ENCODE measurements around the gene SCN5A.

SCN5A gene

GRCh38 chr3:38563070-38563885 lies 86.2 kb downstream of the SCN5A start:
- no peaks in the 10 kb centered on the region for H3K27me3 ChIP-seq (replicated peaks in 2 of 5; ENCODE audit: control insufficient read depth in 4 of 5, insufficient read depth in 5 of 5, low read length in 4 of 5)
- no peaks in the 10 kb centered on the region for H3K9me3 ChIP-seq (ENCODE audit: control extremely low read depth in 1 of 5, control insufficient read depth in 4 of 5, insufficient read depth in 2 of 5, low read depth in 1 of 5, low read length in 4 of 5)
- no peak overlapping the region for H3K4me3 ChIP-seq (ENCODE audit: control insufficient read depth in 1 of 7, extremely low read depth in 1 of 7, insufficient read depth in 4 of 7, low read depth in 2 of 7, low read length in 6 of 7)
- DNase-seq: no peak
- WGBS (ENCODE audit: insufficient coverage): 93% methylated on average over 14 of the region's 15 CpGs
- no peaks in the 10 kb centered on the region for H3K4me1 ChIP-seq (ENCODE audit: control extremely low read depth in 1 of 4, control insufficient read depth in 4 of 4, insufficient read depth in 4 of 4, low read length in 3 of 4)
- H3K27ac ChIP-seq (ENCODE audit: insufficient read depth in 1 of 2, low read depth in 1 of 2, low read length in 2 of 2, poor library complexity in 1 of 2, severe bottlenecking in 2 of 2): no peak overlapping the region
- POLR2A ChIA-PET: no interaction called here
- CTCF ChIA-PET: no interaction called here
- H3K36me3 ChIP-seq (ENCODE audit: control insufficient read depth in 4 of 4, insufficient read depth in 4 of 4, low read length in 3 of 4): no peaks in the 10 kb centered on the region

- Histone ChIP-seq H3K4me3 (ENCODE audit: control insufficient read depth in 1 of 7, extremely low read depth in 1 of 7, insufficient read depth in 4 of 7, low read depth in 2 of 7, low read length in 6 of 7) (no peak overlapping the region), H3K9me3 (ENCODE audit: control extremely low read depth in 1 of 5, control insufficient read depth in 4 of 5, insufficient read depth in 2 of 5, low read depth in 1 of 5, low read length in 4 of 5) (no peaks in the 10 kb centered on the region), H3K36me3 (ENCODE audit: control insufficient read depth in 4 of 4, insufficient read depth in 4 of 4, low read length in 3 of 4) (no peaks in the 10 kb centered on the region), H3K27ac (ENCODE audit: insufficient read depth in 1 of 2, low read depth in 1 of 2, low read length in 2 of 2, poor library complexity in 1 of 2, severe bottlenecking in 2 of 2) (no peak overlapping the region), H3K4me1 (ENCODE audit: control extremely low read depth in 1 of 4, control insufficient read depth in 4 of 4, insufficient read depth in 4 of 4, low read length in 3 of 4) (no peaks in the 10 kb centered on the region), H3K27me3 (replicated peaks in 2 of 5; ENCODE audit: control insufficient read depth in 4 of 5, insufficient read depth in 5 of 5, low read length in 4 of 5) (no peaks in the 10 kb centered on the region)
- WGBS (ENCODE audit: insufficient coverage): 100% methylated on average over 7 of the region's 7 CpGs
- CTCF ChIA-PET: no interaction called here
- DNase-seq: no peak
- POLR2A ChIA-PET: no interaction called here
Observed at GRCh38 chr3:38562467-38562925, 87.0 kb downstream of the SCN5A start.

- Histone ChIP-seq H3K27ac (ENCODE audit: insufficient read depth in 1 of 2, low read depth in 1 of 2, low read length in 2 of 2, poor library complexity in 1 of 2, severe bottlenecking in 2 of 2) (no peak overlapping the region), H3K9me3 (ENCODE audit: control extremely low read depth in 1 of 5, control insufficient read depth in 4 of 5, insufficient read depth in 2 of 5, low read depth in 1 of 5, low read length in 4 of 5) (no peaks in the 10 kb centered on the region), H3K4me3 (ENCODE audit: control insufficient read depth in 1 of 7, extremely low read depth in 1 of 7, insufficient read depth in 4 of 7, low read depth in 2 of 7, low read length in 6 of 7) (no peak overlapping the region), H3K36me3 (ENCODE audit: control insufficient read depth in 4 of 4, insufficient read depth in 4 of 4, low read length in 3 of 4) (no peaks in the 10 kb centered on the region), H3K4me1 (ENCODE audit: control extremely low read depth in 1 of 4, control insufficient read depth in 4 of 4, insufficient read depth in 4 of 4, low read length in 3 of 4) (no peaks in the 10 kb centered on the region), H3K27me3 (replicated peaks in 2 of 5; ENCODE audit: control insufficient read depth in 4 of 5, insufficient read depth in 5 of 5, low read length in 4 of 5) (no peaks in the 10 kb centered on the region)
- POLR2A ChIA-PET: interaction anchor here (0.7 kb wide), 1 partner anchor 14 kb away, joined by 3 read pairs; no protein-coding TSS in a partner anchor
- DNase-seq: no peak
- CTCF ChIA-PET: no interaction called here
- WGBS (ENCODE audit: insufficient coverage): 91% methylated on average over 10 of the region's 10 CpGs
Observed at GRCh38 chr3:38561746-38562466, 87.6 kb downstream of the SCN5A start.

- CTCF ChIA-PET: no interaction called here
- DNase-seq: no peak
- POLR2A ChIA-PET: interaction anchor here (0.7 kb wide), 1 partner anchor 14 kb away, joined by 3 read pairs; no protein-coding TSS in a partner anchor
- Histone ChIP-seq H3K36me3 (ENCODE audit: control insufficient read depth in 4 of 4, insufficient read depth in 4 of 4, low read length in 3 of 4) (no peaks in the 10 kb centered on the region), H3K9me3 (ENCODE audit: control extremely low read depth in 1 of 5, control insufficient read depth in 4 of 5, insufficient read depth in 2 of 5, low read depth in 1 of 5, low read length in 4 of 5) (no peaks in the 10 kb centered on the region), H3K27ac (ENCODE audit: insufficient read depth in 1 of 2, low read depth in 1 of 2, low read length in 2 of 2, poor library complexity in 1 of 2, severe bottlenecking in 2 of 2) (no peak overlapping the region), H3K4me3 (ENCODE audit: control insufficient read depth in 1 of 7, extremely low read depth in 1 of 7, insufficient read depth in 4 of 7, low read depth in 2 of 7, low read length in 6 of 7) (no peak overlapping the region), H3K4me1 (ENCODE audit: control extremely low read depth in 1 of 4, control insufficient read depth in 4 of 4, insufficient read depth in 4 of 4, low read length in 3 of 4) (no peaks in the 10 kb centered on the region), H3K27me3 (replicated peaks in 2 of 5; ENCODE audit: control insufficient read depth in 4 of 5, insufficient read depth in 5 of 5, low read length in 4 of 5) (no peaks in the 10 kb centered on the region)
- 100% methylated on average over 4 of the region's 7 CpGs for WGBS (ENCODE audit: insufficient coverage)
Observed at GRCh38 chr3:38560996-38561717, 88.3 kb downstream of the SCN5A start.

- H3K4me1 ChIP-seq (ENCODE audit: control extremely low read depth in 1 of 4, control insufficient read depth in 4 of 4, insufficient read depth in 4 of 4, low read length in 3 of 4): no peaks in the 10 kb centered on the region
- no peaks in the 10 kb centered on the region for H3K36me3 ChIP-seq (ENCODE audit: control insufficient read depth in 4 of 4, insufficient read depth in 4 of 4, low read length in 3 of 4)
- no peak overlapping the region for H3K27ac ChIP-seq (ENCODE audit: insufficient read depth in 1 of 2, low read depth in 1 of 2, low read length in 2 of 2, poor library complexity in 1 of 2, severe bottlenecking in 2 of 2)
- no peak for DNase-seq
- H3K9me3 ChIP-seq (ENCODE audit: control extremely low read depth in 1 of 5, control insufficient read depth in 4 of 5, insufficient read depth in 2 of 5, low read depth in 1 of 5, low read length in 4 of 5): peaks cover 0 to 2% (median 0%) of the 10 kb centered on the region in 5 experiments
- H3K27me3 ChIP-seq (replicated peaks in 2 of 5; ENCODE audit: control insufficient read depth in 4 of 5, insufficient read depth in 5 of 5, low read length in 4 of 5): no peaks in the 10 kb centered on the region
- POLR2A ChIA-PET: no interaction called here
- CTCF ChIA-PET: no interaction called here
- WGBS (ENCODE audit: insufficient coverage): 98% methylated on average over 6 of the region's 6 CpGs
- no peak overlapping the region for H3K4me3 ChIP-seq (ENCODE audit: control insufficient read depth in 1 of 7, extremely low read depth in 1 of 7, insufficient read depth in 4 of 7, low read depth in 2 of 7, low read length in 6 of 7)
Observed at GRCh38 chr3:38560284-38560683, 89.2 kb downstream of the SCN5A start.

- CTCF ChIA-PET: no interaction called here
- WGBS (ENCODE audit: insufficient coverage): no CpG with 5 or more reads among the region's 1 CpG
Observed at GRCh38 chr3:38558864-38559263, 90.6 kb downstream of the SCN5A start.

More at GRCh38 chr3:38558864-38559263, 90.6 kb downstream of the SCN5A start:
- DNase-seq: no peak
- H3K27ac ChIP-seq (ENCODE audit: insufficient read depth in 1 of 2, low read depth in 1 of 2, low read length in 2 of 2, poor library complexity in 1 of 2, severe bottlenecking in 2 of 2): no peak overlapping the region
- POLR2A ChIA-PET: no interaction called here
- H3K4me3 ChIP-seq (ENCODE audit: control insufficient read depth in 1 of 7, extremely low read depth in 1 of 7, insufficient read depth in 4 of 7, low read depth in 2 of 7, low read length in 6 of 7): no peak overlapping the region
- H3K36me3 ChIP-seq (ENCODE audit: control insufficient read depth in 4 of 4, insufficient read depth in 4 of 4, low read length in 3 of 4): no peaks in the 10 kb centered on the region
- peaks cover 0 to 10% (median 5%) of the 10 kb centered on the region in 5 experiments for H3K9me3 ChIP-seq (ENCODE audit: control extremely low read depth in 1 of 5, control insufficient read depth in 4 of 5, insufficient read depth in 2 of 5, low read depth in 1 of 5, low read length in 4 of 5)
- no peaks in the 10 kb centered on the region for H3K4me1 ChIP-seq (ENCODE audit: control extremely low read depth in 1 of 4, control insufficient read depth in 4 of 4, insufficient read depth in 4 of 4, low read length in 3 of 4)
- no peaks in the 10 kb centered on the region for H3K27me3 ChIP-seq (replicated peaks in 2 of 5; ENCODE audit: control insufficient read depth in 4 of 5, insufficient read depth in 5 of 5, low read length in 4 of 5)

All from common myeloid progenitor, CD34-positive (primary cell).